ENCODE results near the gene IFNGR2. TPM values are rescaled to one million over a fixed set of nuclear protein-coding genes. Genes with fewer than 3 reads are reported as not detected.

IFNGR2 gene
- total and polyA plus RNA-seq, 2 of the 4 experiments (the other 2 are of a cell fraction): 66.0 to 73.8 TPM

- WGBS, 2 experiments (ENCODE audit: extremely low coverage in 2 of 2, insufficient read length in 1 of 2): 56% methylated on average over 15 of the region's 45 CpGs; no CpG with 5 or more reads in 1 of the 2 experiments
- peak overlapping the region; percentile 8 to 71; a peak in 3 of 4 replicates for H4K8ac ChIP-seq (ENCODE audit: low read depth in 2 of 2, low read length in 2 of 2)
- peak overlapping the region; percentile 50; the same call in 1 of the 3 replicates for H2BK15ac ChIP-seq (ENCODE audit: low read depth, low read length)
- H2AK5ac ChIP-seq (ENCODE audit: low read depth, low read length): peak overlapping the region; percentile 37; the same call in 1 of the 2 replicates
- CTCF ChIA-PET: interaction anchor here (1.0 kb wide), 1 partner anchor 17 kb away, joined by 3 read pairs; no protein-coding TSS in a partner anchor
- H3K27me3 ChIP-seq (ENCODE audit: control insufficient read depth, insufficient read depth, low read length): no peaks in the 10 kb centered on the region
- H4K5ac ChIP-seq (ENCODE audit: low read depth, low read length): peak overlapping the region; percentile 66
- peaks cover 29% of the 10 kb centered on the region for H4K20me1 ChIP-seq (ENCODE audit: insufficient read depth, low read length)
- TF ChIP-seq CEBPB (IDR thresholded peaks at IDR 0.05; ENCODE audit: low read depth, low read length) (peak; percentile 24; the same call in 1 of the 2 replicates), CHD1 (IDR thresholded peaks at IDR 0.05; ENCODE audit: low read depth, low read length) (no peak), MXI1 (IDR thresholded peaks at IDR 0.05; ENCODE audit: borderline replicate concordance, low read depth, low read length) (no peak), NFE2L2 (IDR thresholded peaks at IDR 0.05; ENCODE audit: low read depth, low read length) (no peak)
- dilution Hi-C loops (cut with HindIII; ENCODE audit: low sequenced_read_pairs, unreplicated experiment) (no loop called here), in situ Hi-C loops (cut with MboI; ENCODE audit: low sequenced_read_pairs) (no loop called here), intact Hi-C loops (cut with micrococcal nuclease) (loop anchor here (10.0 kb wide), 1 partner anchor 57 kb away; no protein-coding TSS in a partner anchor)
- peak overlapping the region; percentile 79 for H3K4me3 ChIP-seq (ENCODE audit: insufficient read depth, low read depth, low read length)
- H3K9me1 ChIP-seq (ENCODE audit: insufficient read depth, low read length): peaks cover 7% of the 10 kb centered on the region
- POLR2A ChIA-PET (ENCODE audit: unreplicated experiment): interaction anchor here (0.6 kb wide), 1 partner anchor 282 kb away, joined by 4 read pairs; no protein-coding TSS in a partner anchor
- H2BK5ac ChIP-seq (ENCODE audit: low read depth, low read length, poor library complexity, severe bottlenecking): peak overlapping the region; percentile 75
- peak overlapping the region; percentile 56 for H4K91ac ChIP-seq (ENCODE audit: insufficient read depth, low read depth, low read length)
- no peaks in the 10 kb centered on the region for H3K9me3 ChIP-seq (ENCODE audit: control insufficient read depth, insufficient read depth, low read length)
- H3K4me1 ChIP-seq (ENCODE audit: control insufficient read depth, insufficient read depth, low read length): peaks cover 7% of the 10 kb centered on the region
- H3K23ac ChIP-seq (ENCODE audit: low read depth, low read length): no peak overlapping the region
- peak overlapping the region; percentile 72 for H2AK9ac ChIP-seq (replicated peaks; ENCODE audit: low read depth, low read length, poor library complexity)
- H2AFZ ChIP-seq (replicated peaks; ENCODE audit: low read length, poor library complexity): peak overlapping the region; percentile 91
- peak; percentile 43 for ATAC-seq (ENCODE audit: low read depth)
- H3K4ac ChIP-seq (ENCODE audit: low read depth, low read length): peak overlapping the region; percentile 82
- H3K36me3 ChIP-seq (ENCODE audit: control insufficient read depth, insufficient read depth, low read length): peaks cover 4% of the 10 kb centered on the region; the same call in 1 of the 2 replicates
- peak; percentile 71 for DNase-seq
- H3K18ac ChIP-seq (ENCODE audit: low read depth, low read length): peak overlapping the region; percentile 11; the same call in 1 of the 2 replicates
- peak overlapping the region; percentile 74 for H3K27ac ChIP-seq (ENCODE audit: insufficient read depth, low read length)
- H2BK20ac ChIP-seq (ENCODE audit: low read depth, low read length): peak overlapping the region; percentile 62; the same call in 1 of the 2 replicates
- peak overlapping the region; percentile 38; the same call in 1 of the 2 replicates for H3K56ac ChIP-seq (ENCODE audit: extremely low read depth, insufficient read depth, low read length)
- no TSS peak for BruUV-seq (replicated peaks)
- H2BK120ac ChIP-seq (ENCODE audit: low read depth, low read length): peak overlapping the region; percentile 73
- peaks cover 9 to 31% of the 10 kb centered on the region in 2 experiments for H3K79me1 ChIP-seq (ENCODE audit: low read depth in 1 of 2, low read length in 2 of 2)
- H3K4me2 ChIP-seq (ENCODE audit: low read depth, low read length): peak overlapping the region; percentile 44
- H3K14ac ChIP-seq (replicated peaks; ENCODE audit: low read depth, low read length): peak overlapping the region; percentile 79
- H3K9ac ChIP-seq (ENCODE audit: low read depth, low read length): peak overlapping the region; percentile 50; the same call in 1 of the 2 replicates
These were observed 923 bp upstream of the IFNGR2 start for GRCh38 chr21:33402001-33402979.
